PC-9 (cell line): ENCODE data around the gene ARIH1. TPM values are rescaled to one million over a fixed set of nuclear protein-coding genes. Genes with fewer than 3 reads are reported as not detected.

Experiments
- BruUV-seq: library from RNA; stranded (reverse); fragments of 400-500 nt; replicated peaks from 2 replicates; lab custom pipeline; 2021; lab: Mats Ljungman, UMichigan
- CTCF ChIA-PET: fragments of 300-600 bp; sonication (Branson Sonifier 250); formaldehyde crosslinking; loops from one replicate; lab custom pipeline; 2022; ENCODE audit warnings: antibody characterized with exemption; lab: Charles Lee
- POLR2A ChIA-PET: fragments of 300-600 bp; sonication (Branson Sonifier 250); formaldehyde crosslinking; loops from one replicate; lab custom pipeline; 2022; ENCODE audit warnings: antibody characterized with exemption; ENCODE audit not compliant: unreplicated experiment; lab: Charles Lee
- DNase-seq, 2 experiments: peaks; one replicate each; pipeline versions ENCODE4 v3.0.0 to v3.0.0-alpha.2; 2015 to 2022; ENCODE audit warnings: mixed read lengths in 1 of 2
- H2AFZ ChIP-seq: fragments of 200-600 bp; sonication (generic); 2 replicates; pipeline ENCODE4 v1.8.1; 2017; ENCODE audit warnings: antibody characterized with exemption
- H3F3A ChIP-seq: fragments of 200-600 bp; sonication (generic); 2 replicates; pipeline ENCODE4 v1.8.1; 2017; ENCODE audit warnings: antibody characterized with exemption, mild to moderate bottlenecking, low read depth; ENCODE audit not compliant: insufficient read depth
- H3K27ac ChIP-seq: fragments of 200-600 bp; sonication (generic); 2 replicates; pipeline ENCODE4 v1.6.1; 2016; ENCODE audit warnings: mixed run types
- H3K27me3 ChIP-seq: fragments of 200-600 bp; sonication (generic); 2 replicates; pipeline ENCODE4 v1.6.1; 2016; ENCODE audit warnings: low read depth, mixed run types; ENCODE audit not compliant: insufficient read depth
- H3K36me3 ChIP-seq: fragments of 200-600 bp; sonication (generic); 2 replicates; pipeline ENCODE4 v1.6.1; 2016; ENCODE audit warnings: low read depth, mixed run types
- H3K4me1 ChIP-seq: fragments of 200-600 bp; sonication (generic); replicated peaks from 2 replicates; pipeline ENCODE4 v1.6.1; 2016; ENCODE audit warnings: mixed run types; ENCODE audit not compliant: insufficient read depth
- H3K4me2 ChIP-seq: fragments of 200-600 bp; sonication (generic); 2 replicates; pipeline ENCODE4 v1.6.1; 2017; ENCODE audit warnings: mixed run types
- H3K4me3 ChIP-seq: fragments of 200-600 bp; sonication (generic); 2 replicates; pipeline ENCODE4 v1.6.1; 2016; ENCODE audit warnings: mixed run types
- H3K79me2 ChIP-seq: fragments of 200-600 bp; sonication (generic); 2 replicates; pipeline ENCODE4 v1.6.1; 2017; ENCODE audit warnings: low read depth, mixed run types
- H3K9me2 ChIP-seq: fragments of 200-600 bp; sonication (generic); 2 replicates; pipeline ENCODE4 v1.8.1; 2017; ENCODE audit warnings: mild to moderate bottlenecking; ENCODE audit not compliant: insufficient read depth
- H3K9me3 ChIP-seq: fragments of 200-600 bp; sonication (generic); 2 replicates; pipeline ENCODE4 v1.8.1; 2016; ENCODE audit warnings: low read depth; ENCODE audit not compliant: insufficient read depth
- H4K20me1 ChIP-seq: fragments of 200-600 bp; sonication (generic); 2 replicates; pipeline ENCODE4 v1.8.1; 2017; ENCODE audit not compliant: insufficient read depth
- CTCF ChIP-seq: fragments of 200-600 bp; sonication (generic); conservative IDR thresholded peaks from 2 replicates; pipeline ENCODE4 v1.6.1; 2017; ENCODE audit warnings: mixed run types, antibody characterized with exemption, mild to moderate bottlenecking, moderate library complexity
- EZH2 ChIP-seq: fragments of 200-600 bp; sonication (generic); IDR thresholded peaks from 2 replicates; pipeline ENCODE4 v1.8.0; 2017; ENCODE audit warnings: antibody characterized with exemption, low read depth
- intact Hi-C: fragments of 100-400 bp; cut with micrococcal nuclease; formaldehyde crosslinking; loops from one replicate; pipeline ENCODE4 v1.10.0; 2022; ENCODE audit not compliant: unreplicated experiment
- total RNA-seq: library from RNA; stranded (reverse); gene quantifications from 2 replicates; pipeline ENCODE4 v1.2.3, GENCODE V29; 2021

The ARIH1 gene
- total RNA-seq, 1 experiment from 2014 or later, result 144 TPM

GRCh38 chr15:72507402-72508092 is 33.4 kb downstream of the ARIH1 start:
- Histone ChIP-seq H3K36me3 (no peaks in the 10 kb centered on the region), H3K4me1 (no peaks in the 10 kb centered on the region), H3K9me2 (no peaks in the 10 kb centered on the region), H4K20me1 (peaks cover 84% of the 10 kb centered on the region), H3K9me3 (no peaks in the 10 kb centered on the region), H3K79me2 (peaks cover 99% of the 10 kb centered on the region), H3K27ac (no peak overlapping the region), H3F3A (no peaks in the 10 kb centered on the region), H3K27me3 (no peaks in the 10 kb centered on the region), H3K4me2 (no peak overlapping the region), H3K4me3 (no peak overlapping the region), H2AFZ (no peak overlapping the region)
- TF ChIP-seq CTCF (no peak), EZH2 (no peak)
- POLR2A ChIA-PET, result interaction anchor here (0.5 kb wide), 1 partner anchor 43 kb away, joined by 3 read pairs; no protein-coding TSS in a partner anchor
- no peak for DNase-seq
- intact Hi-C loops, result no loop called here
- BruUV-seq, result no TSS peak
- CTCF ChIA-PET, result no interaction called here

- H3K79me2 ChIP-seq, result peaks cover 95% of the 10 kb centered on the region
- intact Hi-C loops, result no loop called here
- ChIA-PET POLR2A (no interaction called here), CTCF (no interaction called here)
- no peak overlapping the region for H3K4me2 ChIP-seq
- BruUV-seq, result no TSS peak
- TF ChIP-seq EZH2, result no peak
- TF ChIP-seq CTCF, result no peak
- H3K9me2 ChIP-seq, result no peaks in the 10 kb centered on the region
- no peaks in the 10 kb centered on the region for H3K36me3 ChIP-seq
- no peaks in the 10 kb centered on the region for H3K4me1 ChIP-seq
- no peak overlapping the region for H2AFZ ChIP-seq
- H3K9me3 ChIP-seq, result no peaks in the 10 kb centered on the region
- no peaks in the 10 kb centered on the region for H3F3A ChIP-seq
- no peak overlapping the region for H3K27ac ChIP-seq
- H3K27me3 ChIP-seq, result no peaks in the 10 kb centered on the region
- no peak overlapping the region for H3K4me3 ChIP-seq
- DNase-seq, result no peak
- H4K20me1 ChIP-seq, result peaks cover 82% of the 10 kb centered on the region
Measured at GRCh38 chr15:72509484-72509883, 35.4 kb downstream of the ARIH1 start.

GRCh38 chr15:72511536-72511935 is 37.4 kb downstream of the ARIH1 start:
- H3K27ac ChIP-seq, result no peak overlapping the region
- CTCF ChIA-PET, result no interaction called here
- no peaks in the 10 kb centered on the region for H3K4me1 ChIP-seq
- no peaks in the 10 kb centered on the region for H3F3A ChIP-seq
- no peak overlapping the region for H3K4me2 ChIP-seq
- H3K27me3 ChIP-seq, result no peaks in the 10 kb centered on the region
- no TSS peak for BruUV-seq
- POLR2A ChIA-PET, result no interaction called here
- peaks cover 95% of the 10 kb centered on the region for H3K79me2 ChIP-seq
- intact Hi-C loops, result no loop called here
- no peaks in the 10 kb centered on the region for H3K36me3 ChIP-seq
- TF ChIP-seq CTCF, result no peak
- no peak for TF ChIP-seq EZH2
- DNase-seq, result no peak
- H4K20me1 ChIP-seq, result peaks cover 85% of the 10 kb centered on the region
- H3K9me3 ChIP-seq, result no peaks in the 10 kb centered on the region
- no peaks in the 10 kb centered on the region for H3K9me2 ChIP-seq
- no peak overlapping the region for H3K4me3 ChIP-seq
- no peak overlapping the region for H2AFZ ChIP-seq
